NCI-H1694 treated with DMSO at 0.1 percent for 48 hours (cell line): ENCODE results near the gene UBE2D2.

ENCODE experiments used
- DNase-seq: peaks from one replicate; lab custom pipeline; 2025; lab: John Stamatoyannopoulos, UW

UBE2D2 gene

GRCh38 chr5:139676951-139677735, 116.0 kb downstream of the UBE2D2 start:
- DNase-seq: peak; percentile 53
